ENCODE data around the gene SMARCA2.
A peak's percentile ranks its signal among the peaks of the same experiment; 100 is the strongest.

SMARCA2 gene

GRCh38 chr9:2085716-2086115 lies 70.6 kb downstream of the SMARCA2 start:
- no peak overlapping the region for H3K23ac ChIP-seq (ENCODE audit: low read length)
- no peaks in the 10 kb centered on the region for H3K4me1 ChIP-seq (ENCODE audit: control insufficient read depth in 1 of 2, insufficient read depth in 2 of 2, low read length in 2 of 2)
- no peak overlapping the region for H3K4me2 ChIP-seq (ENCODE audit: low read length)
- peaks cover 12 to 47% of the 10 kb centered on the region in 2 experiments for H3K36me3 ChIP-seq (ENCODE audit: control insufficient read depth in 1 of 2, insufficient read depth in 2 of 2, low read length in 2 of 2)
- H3K9me3 ChIP-seq (ENCODE audit: insufficient read depth, low read depth, low read length) = no peaks in the 10 kb centered on the region
- no peaks in the 10 kb centered on the region for H3K27me3 ChIP-seq (ENCODE audit: insufficient read depth, low read length)
- WGBS (ENCODE audit: extremely low coverage, insufficient coverage, insufficient read length) = no CpG with 5 or more reads among the region's 6 CpGs
- no peak overlapping the region for H4K12ac ChIP-seq (ENCODE audit: low read depth, low read length)
- H3K18ac ChIP-seq (ENCODE audit: low read length) = no peak overlapping the region
- no peak overlapping the region for H2AFZ ChIP-seq (ENCODE audit: insufficient read depth, low read length, poor library complexity)
- no peaks in the 10 kb centered on the region for H3K79me1 ChIP-seq (ENCODE audit: low read length)
- H2BK120ac ChIP-seq (ENCODE audit: insufficient read depth, low read length, poor library complexity) = no peak overlapping the region
- no peak overlapping the region for H2AK5ac ChIP-seq (ENCODE audit: low read length)
- H3K79me2 ChIP-seq (ENCODE audit: control insufficient read depth, insufficient read depth, low read length, poor library complexity) = no peaks in the 10 kb centered on the region
- H3K4me3 ChIP-seq (ENCODE audit: low read depth, low read length) = no peak overlapping the region
- no peak overlapping the region for H3K27ac ChIP-seq (ENCODE audit: low read depth, low read length)
- no peak overlapping the region for H3K4ac ChIP-seq (ENCODE audit: low read depth, low read length)
- no peak overlapping the region for H2BK5ac ChIP-seq (ENCODE audit: low read depth, low read length, poor library complexity)
- H4K8ac ChIP-seq (ENCODE audit: low read depth, low read length) = no peak overlapping the region
- no peak overlapping the region for H4K91ac ChIP-seq (ENCODE audit: low read depth, low read length)
- no peak for DNase-seq
- H3K9ac ChIP-seq (ENCODE audit: low read length) = no peak overlapping the region
- no peak overlapping the region for H3K14ac ChIP-seq (ENCODE audit: low read length)
- no peak overlapping the region for H2BK12ac ChIP-seq (ENCODE audit: low read length)

DNA sequence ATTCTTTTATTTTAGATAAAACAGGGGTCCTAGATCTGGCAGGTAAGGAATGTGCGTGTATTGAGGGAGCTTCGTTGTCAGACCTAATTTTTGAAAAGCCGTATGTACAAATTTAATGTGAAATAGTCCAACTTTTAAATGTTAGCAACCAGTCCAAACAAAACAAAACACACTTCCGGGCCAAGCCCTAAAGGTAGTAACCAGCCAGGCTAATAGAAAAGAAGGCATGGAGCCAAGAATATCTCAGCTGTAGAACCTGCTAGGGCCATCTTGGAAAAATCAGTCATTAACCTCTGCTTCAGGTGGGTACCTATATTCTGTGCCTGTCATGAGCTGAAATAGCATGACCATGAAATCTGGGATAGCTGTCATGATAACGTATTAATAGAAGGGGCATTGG lies 71.0 kb downstream of the SMARCA2 start:
- Histone ChIP-seq H3K9me3 (ENCODE audit: insufficient read depth, low read depth, low read length) (no peaks in the 10 kb centered on the region), H3K4me1 (ENCODE audit: control insufficient read depth in 1 of 2, insufficient read depth in 2 of 2, low read length in 2 of 2) (no peaks in the 10 kb centered on the region), H3K4me3 (ENCODE audit: low read depth, low read length) (no peak overlapping the region), H3K18ac (ENCODE audit: low read length) (no peak overlapping the region), H2BK120ac (ENCODE audit: insufficient read depth, low read length, poor library complexity) (no peak overlapping the region), H2BK5ac (ENCODE audit: low read depth, low read length, poor library complexity) (no peak overlapping the region), H3K9ac (ENCODE audit: low read length) (no peak overlapping the region), H4K8ac (ENCODE audit: low read depth, low read length) (no peak overlapping the region), H3K23ac (ENCODE audit: low read length) (no peak overlapping the region), H3K79me1 (ENCODE audit: low read length) (no peaks in the 10 kb centered on the region), H2BK12ac (ENCODE audit: low read length) (no peak overlapping the region), H3K4me2 (ENCODE audit: low read length) (no peak overlapping the region), H3K27ac (ENCODE audit: low read depth, low read length) (no peak overlapping the region), H3K79me2 (ENCODE audit: control insufficient read depth, insufficient read depth, low read length, poor library complexity) (no peaks in the 10 kb centered on the region), H3K27me3 (ENCODE audit: insufficient read depth, low read length) (no peaks in the 10 kb centered on the region), H3K36me3 (ENCODE audit: control insufficient read depth in 1 of 2, insufficient read depth in 2 of 2, low read length in 2 of 2) (peaks cover 12 to 47% of the 10 kb centered on the region in 2 experiments), H4K91ac (ENCODE audit: low read depth, low read length) (no peak overlapping the region), H2AFZ (ENCODE audit: insufficient read depth, low read length, poor library complexity) (no peak overlapping the region), H2AK5ac (ENCODE audit: low read length) (no peak overlapping the region), H3K14ac (ENCODE audit: low read length) (no peak overlapping the region), H4K12ac (ENCODE audit: low read depth, low read length) (no peak overlapping the region), H3K4ac (ENCODE audit: low read depth, low read length) (no peak overlapping the region)
- no CpG with 5 or more reads among the region's 5 CpGs for WGBS (ENCODE audit: extremely low coverage, insufficient coverage, insufficient read length)
- DNase-seq = no peak

DNA sequence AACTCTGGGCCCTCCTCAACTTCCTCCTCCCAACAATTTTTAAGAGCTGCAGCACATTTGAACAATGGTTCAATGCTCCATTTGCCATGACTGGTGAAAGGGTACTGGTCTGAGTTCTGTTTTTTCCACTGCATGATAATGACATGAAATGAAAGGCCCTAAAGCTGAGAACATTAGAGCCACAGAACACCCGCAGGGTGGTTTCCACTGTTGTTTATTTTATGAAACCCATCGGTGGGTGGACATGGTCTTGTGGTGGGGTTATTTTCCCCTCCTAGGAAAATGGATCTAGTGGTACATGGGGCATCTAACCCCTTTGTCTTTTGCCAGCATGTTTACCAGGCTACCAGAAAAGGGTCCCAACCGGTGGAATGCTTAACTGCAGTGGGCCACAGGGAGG lies 71.8 kb downstream of the SMARCA2 start:
- H3K4me1 ChIP-seq (ENCODE audit: control insufficient read depth in 1 of 2, insufficient read depth in 2 of 2, low read length in 2 of 2) = no peaks in the 10 kb centered on the region
- H3K27ac ChIP-seq (ENCODE audit: low read depth, low read length) = no peak overlapping the region
- no peak overlapping the region for H2AK5ac ChIP-seq (ENCODE audit: low read length)
- H3K23ac ChIP-seq (ENCODE audit: low read length) = no peak overlapping the region
- H4K12ac ChIP-seq (ENCODE audit: low read depth, low read length) = no peak overlapping the region
- no peaks in the 10 kb centered on the region for H3K27me3 ChIP-seq (ENCODE audit: insufficient read depth, low read length)
- H3K4me3 ChIP-seq (ENCODE audit: low read depth, low read length) = no peak overlapping the region
- H4K8ac ChIP-seq (ENCODE audit: low read depth, low read length) = no peak overlapping the region
- no peak overlapping the region for H3K4ac ChIP-seq (ENCODE audit: low read depth, low read length)
- no peak overlapping the region for H2BK5ac ChIP-seq (ENCODE audit: low read depth, low read length, poor library complexity)
- H3K14ac ChIP-seq (ENCODE audit: low read length) = no peak overlapping the region
- no peaks in the 10 kb centered on the region for H3K79me1 ChIP-seq (ENCODE audit: low read length)
- no peak overlapping the region for H2AFZ ChIP-seq (ENCODE audit: insufficient read depth, low read length, poor library complexity)
- WGBS (ENCODE audit: extremely low coverage, insufficient coverage, insufficient read length) = no CpG with 5 or more reads among the region's 3 CpGs
- H4K91ac ChIP-seq (ENCODE audit: low read depth, low read length) = no peak overlapping the region
- no peak overlapping the region for H3K18ac ChIP-seq (ENCODE audit: low read length)
- H3K36me3 ChIP-seq (ENCODE audit: control insufficient read depth in 1 of 2, insufficient read depth in 2 of 2, low read length in 2 of 2) = peaks cover 9 to 41% of the 10 kb centered on the region in 2 experiments
- H3K9ac ChIP-seq (ENCODE audit: low read length) = no peak overlapping the region
- H3K9me3 ChIP-seq (ENCODE audit: insufficient read depth, low read depth, low read length) = no peaks in the 10 kb centered on the region
- H2BK12ac ChIP-seq (ENCODE audit: low read length) = no peak overlapping the region
- H2BK120ac ChIP-seq (ENCODE audit: insufficient read depth, low read length, poor library complexity) = no peak overlapping the region
- no peak for DNase-seq
- no peaks in the 10 kb centered on the region for H3K79me2 ChIP-seq (ENCODE audit: control insufficient read depth, insufficient read depth, low read length, poor library complexity)
- H3K4me2 ChIP-seq (ENCODE audit: low read length) = no peak overlapping the region

- peak in 1 of 2 donors; percentile 74 for DNase-seq
- Histone ChIP-seq H4K8ac (ENCODE audit: low read depth, low read length) (no peak overlapping the region), H2BK120ac (ENCODE audit: insufficient read depth, low read length, poor library complexity) (no peak overlapping the region)
These were observed 72.6 kb downstream of the SMARCA2 start for GRCh38 chr9:2087500-2088313.

More at GRCh38 chr9:2087500-2088313, 72.6 kb downstream of the SMARCA2 start:
- Histone ChIP-seq H3K23ac (ENCODE audit: low read length) (no peak overlapping the region), H3K18ac (ENCODE audit: low read length) (no peak overlapping the region), H2AK5ac (ENCODE audit: low read length) (no peak overlapping the region), H4K12ac (ENCODE audit: low read depth, low read length) (no peak overlapping the region), H2BK5ac (ENCODE audit: low read depth, low read length, poor library complexity) (no peak overlapping the region), H3K9me3 (ENCODE audit: insufficient read depth, low read depth, low read length) (no peaks in the 10 kb centered on the region), H4K91ac (ENCODE audit: low read depth, low read length) (no peak overlapping the region), H2AFZ (ENCODE audit: insufficient read depth, low read length, poor library complexity) (no peak overlapping the region), H3K27me3 (ENCODE audit: insufficient read depth, low read length) (no peaks in the 10 kb centered on the region), H2BK12ac (ENCODE audit: low read length) (no peak overlapping the region), H3K79me2 (ENCODE audit: control insufficient read depth, insufficient read depth, low read length, poor library complexity) (no peaks in the 10 kb centered on the region), H3K14ac (ENCODE audit: low read length) (no peak overlapping the region), H3K27ac (ENCODE audit: low read depth, low read length) (no peak overlapping the region), H3K79me1 (ENCODE audit: low read length) (no peaks in the 10 kb centered on the region), H3K4me1 (ENCODE audit: control insufficient read depth in 1 of 2, insufficient read depth in 2 of 2, low read length in 2 of 2) (no peaks in the 10 kb centered on the region), H3K36me3 (ENCODE audit: control insufficient read depth in 1 of 2, insufficient read depth in 2 of 2, low read length in 2 of 2) (peaks cover 5 to 38% of the 10 kb centered on the region in 2 experiments), H3K4me3 (ENCODE audit: low read depth, low read length) (no peak overlapping the region), H3K4me2 (ENCODE audit: low read length) (no peak overlapping the region), H3K9ac (ENCODE audit: low read length) (no peak overlapping the region), H3K4ac (ENCODE audit: low read depth, low read length) (no peak overlapping the region)
- WGBS (ENCODE audit: extremely low coverage, insufficient coverage, insufficient read length) = no CpG with 5 or more reads among the region's 6 CpGs
